IPS-15b (cell line): Measurements from ENCODE around the gene AGRN.
A peak's percentile ranks its signal among the peaks of the same experiment; 100 is the strongest.

Experiments
- H3K27me3 ChIP-seq: one replicate; pipeline ENCODE4 v1.6.1; 2013; ENCODE audit warnings: low read length; ENCODE audit not compliant: control insufficient read depth, insufficient read depth
- H3K36me3 ChIP-seq: one replicate; pipeline ENCODE4 v1.6.1; 2013; ENCODE audit warnings: low read length; ENCODE audit not compliant: control insufficient read depth, insufficient read depth
- H3K4me1 ChIP-seq: one replicate; pipeline ENCODE4 v1.6.1; 2013; ENCODE audit warnings: mild to moderate bottlenecking, low read length; ENCODE audit not compliant: control insufficient read depth, insufficient read depth
- H3K4me3 ChIP-seq: one replicate; pipeline ENCODE4 v1.5.1; 2013; ENCODE audit warnings: low read depth, low read length
- H3K9ac ChIP-seq: one replicate; pipeline ENCODE4 v1.6.1; 2013; ENCODE audit warnings: low read depth, mild to moderate bottlenecking, low read length
- H3K9me3 ChIP-seq: one replicate; pipeline ENCODE4 v1.6.1; 2013; ENCODE audit warnings: mild to moderate bottlenecking, low read length; ENCODE audit not compliant: control insufficient read depth, insufficient read depth

The AGRN gene

GRCh38 chr1:1020000-1020404 is at the start of gene AGRN:
TSS of gene AGRN (plus strand) at chr1:1020120. CDS start at chr1:1020173, 53 bp downstream.
- peak within 1 kb of the TSS; percentile 37 for H3K9ac ChIP-seq
- no peaks in the 10 kb centered on the region for H3K9me3 ChIP-seq
- H3K4me1 ChIP-seq = peaks cover 10% of the 10 kb centered on the region
- no peaks in the 10 kb centered on the region for H3K27me3 ChIP-seq
- peak within 1 kb of the TSS; percentile 61 for H3K4me3 ChIP-seq
- H3K36me3 ChIP-seq = peaks cover 19% of the 10 kb centered on the region

GRCh38 chr1:970242-970972 is 49.5 kb upstream of the AGRN start:
- no peaks in the 10 kb centered on the region for H3K4me1 ChIP-seq
- H3K27me3 ChIP-seq = peaks cover 45% of the 10 kb centered on the region
- H3K36me3 ChIP-seq = peaks cover 4% of the 10 kb centered on the region
- peak overlapping the region; percentile 8 for H3K4me3 ChIP-seq
- no peak overlapping the region for H3K9ac ChIP-seq
- no peaks in the 10 kb centered on the region for H3K9me3 ChIP-seq

- Histone ChIP-seq H3K9me3 (no peaks in the 10 kb centered on the region), H3K4me1 (peaks cover 2% of the 10 kb centered on the region), H3K4me3 (no peak overlapping the region), H3K36me3 (no peaks in the 10 kb centered on the region), H3K27me3 (peaks cover 43% of the 10 kb centered on the region), H3K9ac (no peak overlapping the region)
Measured at GRCh38 chr1:970973-971730, 48.8 kb upstream of the AGRN start.

GRCh38 chr1:971751-972506 is 48.0 kb upstream of the AGRN start:
- Histone ChIP-seq H3K9ac (no peak overlapping the region), H3K27me3 (peaks cover 39% of the 10 kb centered on the region), H3K9me3 (no peaks in the 10 kb centered on the region), H3K36me3 (no peaks in the 10 kb centered on the region), H3K4me1 (peaks cover 2% of the 10 kb centered on the region), H3K4me3 (no peak overlapping the region)

GRCh38 chr1:972726-973458 is 47.0 kb upstream of the AGRN start:
- peaks cover 2% of the 10 kb centered on the region for H3K4me1 ChIP-seq
- no peaks in the 10 kb centered on the region for H3K9me3 ChIP-seq
- H3K36me3 ChIP-seq = no peaks in the 10 kb centered on the region
- no peak overlapping the region for H3K4me3 ChIP-seq
- peaks cover 29% of the 10 kb centered on the region for H3K27me3 ChIP-seq
- H3K9ac ChIP-seq = no peak overlapping the region

GRCh38 chr1:973459-974292 is 46.2 kb upstream of the AGRN start:
- Histone ChIP-seq H3K9ac (no peak overlapping the region), H3K4me1 (peaks cover 2% of the 10 kb centered on the region), H3K36me3 (no peaks in the 10 kb centered on the region), H3K4me3 (no peak overlapping the region), H3K9me3 (no peaks in the 10 kb centered on the region), H3K27me3 (peaks cover 21% of the 10 kb centered on the region)

- H3K9me3 ChIP-seq = no peaks in the 10 kb centered on the region
- no peaks in the 10 kb centered on the region for H3K36me3 ChIP-seq
- no peak overlapping the region for H3K4me3 ChIP-seq
- H3K27me3 ChIP-seq = peaks cover 16% of the 10 kb centered on the region
- no peak overlapping the region for H3K9ac ChIP-seq
- H3K4me1 ChIP-seq = peaks cover 2% of the 10 kb centered on the region
Measured at GRCh38 chr1:974293-974640, 45.7 kb upstream of the AGRN start.

GRCh38 chr1:974687-975328 is 45.1 kb upstream of the AGRN start:
- Histone ChIP-seq H3K36me3 (no peaks in the 10 kb centered on the region), H3K4me1 (peaks cover 2% of the 10 kb centered on the region), H3K27me3 (peaks cover 14% of the 10 kb centered on the region), H3K9me3 (no peaks in the 10 kb centered on the region), H3K9ac (no peak overlapping the region), H3K4me3 (no peak overlapping the region)

GRCh38 chr1:975365-975764 is 44.6 kb upstream of the AGRN start:
- Histone ChIP-seq H3K9me3 (no peaks in the 10 kb centered on the region), H3K9ac (no peak overlapping the region), H3K4me3 (no peak overlapping the region), H3K36me3 (no peaks in the 10 kb centered on the region), H3K4me1 (peaks cover 2% of the 10 kb centered on the region), H3K27me3 (peaks cover 9% of the 10 kb centered on the region)

GRCh38 chr1:975896-976683 is 43.8 kb upstream of the AGRN start:
- no peaks in the 10 kb centered on the region for H3K36me3 ChIP-seq
- H3K27me3 ChIP-seq = peaks cover 9% of the 10 kb centered on the region
- peaks cover 2% of the 10 kb centered on the region for H3K4me1 ChIP-seq
- no peak overlapping the region for H3K4me3 ChIP-seq
- H3K9me3 ChIP-seq = no peaks in the 10 kb centered on the region
- no peak overlapping the region for H3K9ac ChIP-seq
